ENCODE measurements around the gene ANKRD16.

Gene ANKRD16

DNA sequence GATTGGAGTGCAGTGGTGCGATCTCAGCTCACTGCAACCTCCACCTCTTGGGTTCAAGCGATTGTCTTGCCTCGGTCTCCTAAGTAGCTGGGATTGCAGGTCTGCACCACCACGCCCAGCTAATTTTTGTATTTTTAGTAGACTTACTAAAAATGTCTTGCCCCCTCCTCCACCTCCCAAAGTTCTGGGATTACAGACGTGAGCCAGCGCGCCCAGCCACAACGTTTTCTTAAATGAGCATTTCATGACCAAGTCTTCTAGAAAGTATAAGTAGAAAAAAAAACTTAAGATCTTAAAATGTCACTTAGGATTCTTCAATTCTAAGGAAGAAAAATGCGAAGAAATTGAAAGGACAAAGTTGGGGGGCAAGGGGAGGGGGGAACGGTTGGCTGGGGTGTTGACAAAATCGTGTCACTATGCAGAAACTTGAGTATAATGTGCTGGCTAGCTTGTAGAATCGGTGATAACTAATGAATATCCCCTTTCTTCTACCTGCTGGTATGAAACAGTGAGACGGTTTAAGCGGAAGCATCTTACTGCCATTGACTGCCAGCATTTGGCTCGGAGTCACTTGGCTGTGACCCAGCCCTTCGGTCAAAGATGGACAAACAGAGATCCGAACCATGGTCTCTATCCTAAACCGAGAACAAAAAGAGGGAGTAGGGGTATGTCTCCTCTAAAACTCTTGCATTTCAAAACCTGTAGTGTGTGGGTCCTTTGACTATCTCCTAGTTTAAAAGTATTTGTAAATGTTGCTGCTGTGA lies 13.0 kb upstream of the ANKRD16 start:
- Histone ChIP-seq H3K4me3 (ENCODE audit: low read length) (no peak overlapping the region), H3K4me1 (ENCODE audit: control insufficient read depth, low read depth, low read length) (no peaks in the 10 kb centered on the region), H3K9me3 (ENCODE audit: control insufficient read depth, low read depth, low read length) (no peaks in the 10 kb centered on the region), H3K9ac (ENCODE audit: low read length) (no peak overlapping the region), H3K36me3 (ENCODE audit: control insufficient read depth, low read depth, low read length) (peaks cover 7% of the 10 kb centered on the region), H3K27ac (ENCODE audit: low read length) (no peak overlapping the region), H3K27me3 (ENCODE audit: control insufficient read depth, insufficient read depth, low read length) (no peaks in the 10 kb centered on the region)

DNA sequence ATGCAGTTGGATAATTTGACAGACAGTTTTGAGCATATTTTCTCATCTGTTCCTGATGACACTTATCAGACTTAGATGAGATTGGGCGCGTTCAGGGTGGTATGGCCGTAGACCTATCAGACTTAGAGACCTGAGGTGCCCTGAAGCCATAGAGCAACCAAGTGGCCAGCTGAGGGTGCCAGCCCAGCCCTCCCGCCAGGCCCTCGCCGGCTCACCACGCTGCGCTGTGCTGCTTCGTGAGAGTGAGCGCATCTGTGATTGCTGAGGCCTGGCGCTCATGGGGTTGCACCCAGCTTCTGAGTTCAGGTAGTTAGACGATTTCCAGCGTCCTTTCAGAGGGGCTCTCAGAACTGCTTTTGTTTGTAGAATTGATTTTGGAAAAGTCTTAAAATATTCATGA lies 10.6 kb upstream of the ANKRD16 start:
- Histone ChIP-seq H3K4me1 (ENCODE audit: control insufficient read depth, low read depth, low read length) (no peaks in the 10 kb centered on the region), H3K27me3 (ENCODE audit: control insufficient read depth, insufficient read depth, low read length) (no peaks in the 10 kb centered on the region), H3K36me3 (ENCODE audit: control insufficient read depth, low read depth, low read length) (peaks cover 6% of the 10 kb centered on the region), H3K4me3 (ENCODE audit: low read length) (no peak overlapping the region), H3K9me3 (ENCODE audit: control insufficient read depth, low read depth, low read length) (no peaks in the 10 kb centered on the region), H3K9ac (ENCODE audit: low read length) (no peak overlapping the region), H3K27ac (ENCODE audit: low read length) (no peak overlapping the region)

DNA sequence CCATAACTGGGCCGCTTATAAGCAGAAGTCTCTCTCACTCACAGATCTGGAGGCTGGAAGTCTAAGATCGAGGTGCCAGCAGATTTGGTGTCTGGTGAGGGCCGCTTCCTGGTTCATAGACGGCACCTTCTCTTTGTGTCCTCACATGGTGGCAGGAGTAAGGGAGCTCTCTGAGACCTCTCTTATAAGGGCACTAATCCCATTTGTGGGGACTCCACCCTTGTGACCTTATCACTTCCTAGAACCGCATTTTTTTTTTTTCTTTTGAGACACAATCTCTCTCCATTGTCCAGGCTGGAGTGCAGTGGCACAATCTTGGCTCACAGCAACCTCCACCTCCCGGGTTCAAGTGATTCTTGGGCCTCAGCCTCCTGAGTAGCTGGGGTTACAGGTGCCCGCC lies 8.5 kb upstream of the ANKRD16 start:
- peaks cover 13% of the 10 kb centered on the region for H3K36me3 ChIP-seq (ENCODE audit: control insufficient read depth, low read depth, low read length)
- no peaks in the 10 kb centered on the region for H3K4me1 ChIP-seq (ENCODE audit: control insufficient read depth, low read depth, low read length)
- H3K27me3 ChIP-seq (ENCODE audit: control insufficient read depth, insufficient read depth, low read length): no peaks in the 10 kb centered on the region
- H3K9ac ChIP-seq (ENCODE audit: low read length): no peak overlapping the region
- no peak overlapping the region for H3K27ac ChIP-seq (ENCODE audit: low read length)
- H3K9me3 ChIP-seq (ENCODE audit: control insufficient read depth, low read depth, low read length): no peaks in the 10 kb centered on the region
- no peak overlapping the region for H3K4me3 ChIP-seq (ENCODE audit: low read length)

DNA sequence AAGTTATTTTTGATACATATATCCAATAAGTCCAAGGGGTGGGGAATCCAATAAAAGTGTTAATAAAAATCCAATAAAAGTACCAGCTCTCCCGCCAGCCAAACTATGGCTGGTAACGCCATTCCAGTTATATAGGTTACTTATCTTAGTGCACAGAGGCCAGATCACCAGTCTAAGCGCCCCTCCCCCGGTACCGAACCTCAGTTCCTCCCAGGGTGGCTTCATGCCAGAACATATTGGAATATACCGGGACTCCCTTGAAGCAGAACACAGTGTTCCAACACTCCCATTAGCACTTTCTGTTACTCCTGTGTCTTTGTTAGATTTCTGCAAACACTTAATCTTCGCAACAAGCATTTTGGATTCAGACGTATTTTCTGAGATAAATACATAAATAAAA lies 7.8 kb upstream of the ANKRD16 start:
- H3K4me1 ChIP-seq (ENCODE audit: control insufficient read depth, low read depth, low read length): no peaks in the 10 kb centered on the region
- no peak overlapping the region for H3K9ac ChIP-seq (ENCODE audit: low read length)
- H3K27ac ChIP-seq (ENCODE audit: low read length): no peak overlapping the region
- no peak overlapping the region for H3K4me3 ChIP-seq (ENCODE audit: low read length)
- no peaks in the 10 kb centered on the region for H3K27me3 ChIP-seq (ENCODE audit: control insufficient read depth, insufficient read depth, low read length)
- H3K36me3 ChIP-seq (ENCODE audit: control insufficient read depth, low read depth, low read length): peaks cover 13% of the 10 kb centered on the region
- no peaks in the 10 kb centered on the region for H3K9me3 ChIP-seq (ENCODE audit: control insufficient read depth, low read depth, low read length)

DNA sequence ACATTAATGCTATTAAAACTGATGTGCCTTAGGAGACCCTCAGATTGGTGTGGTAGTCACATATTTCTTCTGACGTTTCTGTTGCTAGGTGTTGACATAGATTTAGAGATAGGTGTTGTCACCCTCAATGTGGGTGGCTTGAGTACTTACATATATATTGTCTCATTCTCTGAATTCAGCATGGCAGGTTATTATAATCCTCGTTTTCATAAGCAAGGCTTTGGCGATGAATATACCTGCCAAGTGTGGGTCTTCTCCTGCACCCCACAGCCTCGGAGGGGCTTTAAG lies 7.3 kb upstream of the ANKRD16 start:
- no peaks in the 10 kb centered on the region for H3K9me3 ChIP-seq (ENCODE audit: control insufficient read depth, low read depth, low read length)
- H3K27ac ChIP-seq (ENCODE audit: low read length): no peak overlapping the region
- peaks cover 13% of the 10 kb centered on the region for H3K36me3 ChIP-seq (ENCODE audit: control insufficient read depth, low read depth, low read length)
- H3K27me3 ChIP-seq (ENCODE audit: control insufficient read depth, insufficient read depth, low read length): no peaks in the 10 kb centered on the region
- H3K9ac ChIP-seq (ENCODE audit: low read length): no peak overlapping the region
- no peak overlapping the region for H3K4me3 ChIP-seq (ENCODE audit: low read length)
- H3K4me1 ChIP-seq (ENCODE audit: control insufficient read depth, low read depth, low read length): no peaks in the 10 kb centered on the region

DNA sequence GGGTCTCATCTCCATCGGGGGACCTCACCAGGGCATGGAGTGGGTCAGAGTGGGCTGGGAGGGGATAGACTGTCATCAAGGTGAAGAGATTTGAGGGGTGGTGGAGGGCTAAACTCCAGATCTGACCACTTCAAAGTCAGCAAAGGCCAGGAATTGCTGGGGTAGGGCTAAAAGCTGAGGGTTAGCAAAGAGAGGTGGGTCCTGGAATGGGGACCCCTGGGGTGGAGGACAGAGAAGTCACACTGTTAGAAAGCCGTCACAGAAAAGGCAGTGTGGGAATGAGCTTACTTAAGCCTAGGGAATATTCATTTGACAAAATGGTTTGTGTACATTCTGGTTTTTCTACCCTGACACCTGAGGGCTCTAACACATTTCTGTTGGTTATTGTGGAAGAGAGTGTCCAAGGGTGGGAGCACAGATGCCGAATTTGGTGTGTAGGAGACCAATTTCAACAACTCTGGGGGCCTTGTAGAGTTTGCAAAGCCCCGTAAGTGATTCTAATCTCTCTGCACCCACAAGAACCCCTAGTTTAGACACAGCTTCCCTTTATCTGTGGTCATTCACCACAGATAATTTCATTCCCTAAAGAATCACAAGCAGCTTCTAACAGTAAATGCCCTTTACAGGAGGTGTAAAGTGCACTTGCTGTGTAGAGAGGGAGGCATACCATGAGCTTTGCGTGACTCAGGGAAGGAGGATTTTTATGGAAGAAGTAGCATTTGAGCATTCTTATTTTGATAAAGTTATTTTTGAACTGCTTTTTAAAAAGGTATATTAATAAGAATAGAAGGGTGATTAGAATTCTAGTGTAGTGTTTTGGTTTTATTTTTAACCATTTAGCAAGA lies 6.7 kb upstream of the ANKRD16 start:
- peaks cover 13% of the 10 kb centered on the region for H3K36me3 ChIP-seq (ENCODE audit: control insufficient read depth, low read depth, low read length)
- H3K9me3 ChIP-seq (ENCODE audit: control insufficient read depth, low read depth, low read length): no peaks in the 10 kb centered on the region
- no peak overlapping the region for H3K9ac ChIP-seq (ENCODE audit: low read length)
- no peak overlapping the region for H3K4me3 ChIP-seq (ENCODE audit: low read length)
- no peak overlapping the region for H3K27ac ChIP-seq (ENCODE audit: low read length)
- H3K27me3 ChIP-seq (ENCODE audit: control insufficient read depth, insufficient read depth, low read length): no peaks in the 10 kb centered on the region
- no peaks in the 10 kb centered on the region for H3K4me1 ChIP-seq (ENCODE audit: control insufficient read depth, low read depth, low read length)

DNA sequence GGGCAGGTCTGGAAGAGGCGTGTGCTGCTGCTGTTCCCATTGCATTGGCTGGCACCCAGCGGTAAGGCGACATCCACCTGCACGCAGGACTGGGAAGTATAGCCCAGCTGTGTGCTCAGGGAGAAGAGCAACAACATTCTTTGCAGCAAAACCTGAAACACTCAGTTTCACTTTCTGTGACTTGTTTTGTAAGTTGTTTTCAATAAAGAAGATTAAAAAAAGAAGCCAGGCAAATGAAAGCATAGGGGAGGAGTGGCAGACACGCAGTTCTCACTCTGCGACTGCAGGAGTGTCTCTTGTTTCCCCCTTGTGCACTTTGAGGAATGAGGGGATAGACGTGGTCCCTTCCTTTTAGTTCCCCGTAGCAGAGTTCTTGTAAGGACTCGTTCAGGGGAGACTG lies 6.1 kb upstream of the ANKRD16 start:
- no peaks in the 10 kb centered on the region for H3K9me3 ChIP-seq (ENCODE audit: control insufficient read depth, low read depth, low read length)
- peaks cover 4% of the 10 kb centered on the region for H3K4me1 ChIP-seq (ENCODE audit: control insufficient read depth, low read depth, low read length)
- H3K27ac ChIP-seq (ENCODE audit: low read length): no peak overlapping the region
- no peaks in the 10 kb centered on the region for H3K27me3 ChIP-seq (ENCODE audit: control insufficient read depth, insufficient read depth, low read length)
- no peak overlapping the region for H3K9ac ChIP-seq (ENCODE audit: low read length)
- H3K4me3 ChIP-seq (ENCODE audit: low read length): no peak overlapping the region
- peaks cover 13% of the 10 kb centered on the region for H3K36me3 ChIP-seq (ENCODE audit: control insufficient read depth, low read depth, low read length)

DNA sequence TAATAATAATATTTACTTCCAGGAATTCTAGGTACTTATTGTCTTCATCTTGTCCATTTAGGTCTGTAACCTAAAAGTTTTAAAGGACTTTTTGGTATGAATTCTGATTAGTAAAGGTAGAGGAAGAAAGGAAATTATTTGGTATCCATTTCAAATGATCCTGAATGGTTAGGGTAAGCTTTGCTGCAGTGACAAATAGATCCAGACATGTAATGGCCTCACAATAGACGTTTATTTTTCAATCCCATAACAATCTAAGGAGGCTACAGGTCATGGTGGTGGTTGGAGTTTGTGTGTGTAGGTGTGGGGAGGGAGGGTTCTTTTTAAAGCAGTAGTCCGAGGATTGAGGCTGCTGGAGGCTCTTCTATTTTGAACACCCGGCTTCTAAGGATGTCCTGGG lies 5.7 kb upstream of the ANKRD16 start:
- H3K27ac ChIP-seq (ENCODE audit: low read length): no peak overlapping the region
- no peaks in the 10 kb centered on the region for H3K27me3 ChIP-seq (ENCODE audit: control insufficient read depth, insufficient read depth, low read length)
- no peak overlapping the region for H3K9ac ChIP-seq (ENCODE audit: low read length)
- no peaks in the 10 kb centered on the region for H3K9me3 ChIP-seq (ENCODE audit: control insufficient read depth, low read depth, low read length)
- H3K4me3 ChIP-seq (ENCODE audit: low read length): no peak overlapping the region
- H3K4me1 ChIP-seq (ENCODE audit: control insufficient read depth, low read depth, low read length): peaks cover 5% of the 10 kb centered on the region
- peaks cover 13% of the 10 kb centered on the region for H3K36me3 ChIP-seq (ENCODE audit: control insufficient read depth, low read depth, low read length)

DNA sequence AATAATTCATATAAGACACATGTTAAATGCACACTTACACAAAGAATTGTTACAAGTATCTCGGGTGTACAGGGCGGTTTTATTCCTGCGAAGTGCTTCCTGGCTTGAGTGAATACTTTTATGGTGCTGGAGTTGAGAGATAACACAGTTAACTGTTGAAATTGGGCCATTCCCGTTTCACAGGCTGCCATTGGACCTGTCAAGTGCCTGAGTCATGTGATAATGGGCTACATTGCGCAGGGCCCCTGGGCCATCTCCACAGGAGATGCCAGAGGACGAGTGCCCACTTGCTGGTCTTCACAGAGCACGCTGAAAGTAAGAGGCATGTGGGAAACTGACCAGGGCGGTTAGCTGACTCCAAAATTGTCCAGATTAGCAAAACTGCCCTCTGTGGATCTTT lies 5.2 kb upstream of the ANKRD16 start:
- H3K36me3 ChIP-seq (ENCODE audit: control insufficient read depth, low read depth, low read length): peaks cover 13% of the 10 kb centered on the region
- no peaks in the 10 kb centered on the region for H3K9me3 ChIP-seq (ENCODE audit: control insufficient read depth, low read depth, low read length)
- no peak overlapping the region for H3K9ac ChIP-seq (ENCODE audit: low read length)
- H3K27ac ChIP-seq (ENCODE audit: low read length): no peak overlapping the region
- H3K27me3 ChIP-seq (ENCODE audit: control insufficient read depth, insufficient read depth, low read length): no peaks in the 10 kb centered on the region
- H3K4me1 ChIP-seq (ENCODE audit: control insufficient read depth, low read depth, low read length): peaks cover 5% of the 10 kb centered on the region
- H3K4me3 ChIP-seq (ENCODE audit: low read length): no peak overlapping the region

DNA sequence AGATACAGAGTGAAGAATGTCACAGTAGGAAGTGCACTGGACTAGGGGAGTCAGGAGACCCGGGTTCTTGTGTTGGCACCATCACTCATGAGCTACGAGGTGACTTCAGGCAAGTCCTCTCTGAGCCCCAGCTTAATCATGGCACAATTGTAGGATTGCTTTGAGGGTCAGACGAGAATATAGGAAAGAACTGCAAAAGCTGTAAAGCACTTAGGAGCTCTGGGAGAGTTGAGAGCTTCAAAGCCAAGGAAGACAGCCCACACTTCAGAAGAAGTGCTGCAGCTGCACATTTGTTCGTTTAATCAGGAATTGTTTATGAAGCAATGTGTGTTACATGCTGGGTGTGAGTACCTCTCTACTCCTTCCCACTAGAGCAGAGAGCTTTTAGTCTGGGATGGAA lies 4.7 kb upstream of the ANKRD16 start:
- H3K36me3 ChIP-seq (ENCODE audit: control insufficient read depth, low read depth, low read length): peaks cover 13% of the 10 kb centered on the region

DNA sequence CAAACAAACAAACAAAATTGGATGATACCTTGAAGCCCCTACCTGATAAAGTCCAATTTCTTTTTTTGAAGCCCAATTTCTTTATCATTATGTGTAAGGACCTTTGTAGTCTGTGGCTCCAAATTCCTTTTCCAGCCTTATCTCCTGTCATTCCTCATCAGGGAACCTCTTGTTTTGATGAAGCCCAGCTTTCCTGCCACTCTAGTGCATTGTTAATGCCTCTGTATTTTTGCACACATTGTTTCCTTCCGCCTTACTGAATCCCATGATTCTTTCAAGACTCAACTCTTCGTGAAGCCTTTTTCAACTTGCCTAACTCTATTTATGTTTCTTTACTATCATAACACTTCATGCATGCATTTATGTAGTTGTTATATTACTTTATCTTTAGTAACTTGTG lies 3.6 kb upstream of the ANKRD16 start:
- no peaks in the 10 kb centered on the region for H3K9me3 ChIP-seq (ENCODE audit: control insufficient read depth, low read depth, low read length)
- H3K27me3 ChIP-seq (ENCODE audit: control insufficient read depth, insufficient read depth, low read length): no peaks in the 10 kb centered on the region
- no peak overlapping the region for H3K4me3 ChIP-seq (ENCODE audit: low read length)
- peaks cover 9% of the 10 kb centered on the region for H3K4me1 ChIP-seq (ENCODE audit: control insufficient read depth, low read depth, low read length)
- no peak overlapping the region for H3K9ac ChIP-seq (ENCODE audit: low read length)
- no peak overlapping the region for H3K27ac ChIP-seq (ENCODE audit: low read length)
- peaks cover 13% of the 10 kb centered on the region for H3K36me3 ChIP-seq (ENCODE audit: control insufficient read depth, low read depth, low read length)

More for the DNA sequence above, 4.7 kb upstream of the ANKRD16 start:
- Histone ChIP-seq H3K9ac (ENCODE audit: low read length) (no peak overlapping the region), H3K4me3 (ENCODE audit: low read length) (no peak overlapping the region), H3K9me3 (ENCODE audit: control insufficient read depth, low read depth, low read length) (no peaks in the 10 kb centered on the region), H3K27ac (ENCODE audit: low read length) (no peak overlapping the region), H3K27me3 (ENCODE audit: control insufficient read depth, insufficient read depth, low read length) (no peaks in the 10 kb centered on the region), H3K4me1 (ENCODE audit: control insufficient read depth, low read depth, low read length) (peaks cover 5% of the 10 kb centered on the region)

DNA sequence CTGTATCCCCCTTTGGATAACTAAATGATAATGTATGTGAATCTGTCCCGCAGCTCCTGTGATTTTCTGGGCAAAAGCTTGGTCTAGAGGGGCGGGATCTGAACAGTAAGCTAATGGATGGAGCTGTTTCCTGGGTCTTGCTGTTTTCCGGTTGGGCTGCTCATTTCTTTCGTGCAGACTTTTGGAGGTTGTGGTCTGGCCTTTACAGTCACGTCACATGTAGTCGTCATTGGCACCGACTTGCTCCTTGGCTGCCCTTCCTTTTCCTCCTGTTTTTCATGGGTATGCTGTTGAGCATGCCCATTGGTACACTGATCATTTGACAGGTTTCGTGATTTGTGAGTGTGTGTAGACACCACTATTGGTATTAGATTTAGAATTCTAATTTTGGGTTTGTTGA lies 2.3 kb upstream of the ANKRD16 start:
- no peak overlapping the region for H3K9ac ChIP-seq (ENCODE audit: low read length)
- H3K27me3 ChIP-seq (ENCODE audit: control insufficient read depth, insufficient read depth, low read length): no peaks in the 10 kb centered on the region
- H3K27ac ChIP-seq (ENCODE audit: low read length): no peak overlapping the region
- no peak overlapping the region for H3K4me3 ChIP-seq (ENCODE audit: low read length)
- peaks cover 15% of the 10 kb centered on the region for H3K36me3 ChIP-seq (ENCODE audit: control insufficient read depth, low read depth, low read length)
- no peaks in the 10 kb centered on the region for H3K9me3 ChIP-seq (ENCODE audit: control insufficient read depth, low read depth, low read length)
- peaks cover 11% of the 10 kb centered on the region for H3K4me1 ChIP-seq (ENCODE audit: control insufficient read depth, low read depth, low read length)
